Stimulated activated CD8-positive, alpha-beta memory T cell treated with anti-CD3 and anti-CD28 coated beads, Interleukin-4, amount 100 ng/mL, for 48 hours (primary cell): ENCODE measurements around the gene UPF3B.
"Not testable (repeated sequence)": the region's sequence is repeated elsewhere in the genome, so short reads cannot be mapped to it uniquely, and the experiment has no call there.

Source experiments
- DNase-seq: peaks from one replicate; pipeline ENCODE4 v3.0.0-alpha.2; 2020

UPF3B gene, protein sequence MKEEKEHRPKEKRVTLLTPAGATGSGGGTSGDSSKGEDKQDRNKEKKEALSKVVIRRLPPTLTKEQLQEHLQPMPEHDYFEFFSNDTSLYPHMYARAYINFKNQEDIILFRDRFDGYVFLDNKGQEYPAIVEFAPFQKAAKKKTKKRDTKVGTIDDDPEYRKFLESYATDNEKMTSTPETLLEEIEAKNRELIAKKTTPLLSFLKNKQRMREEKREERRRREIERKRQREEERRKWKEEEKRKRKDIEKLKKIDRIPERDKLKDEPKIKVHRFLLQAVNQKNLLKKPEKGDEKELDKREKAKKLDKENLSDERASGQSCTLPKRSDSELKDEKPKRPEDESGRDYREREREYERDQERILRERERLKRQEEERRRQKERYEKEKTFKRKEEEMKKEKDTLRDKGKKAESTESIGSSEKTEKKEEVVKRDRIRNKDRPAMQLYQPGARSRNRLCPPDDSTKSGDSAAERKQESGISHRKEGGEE

DNA sequence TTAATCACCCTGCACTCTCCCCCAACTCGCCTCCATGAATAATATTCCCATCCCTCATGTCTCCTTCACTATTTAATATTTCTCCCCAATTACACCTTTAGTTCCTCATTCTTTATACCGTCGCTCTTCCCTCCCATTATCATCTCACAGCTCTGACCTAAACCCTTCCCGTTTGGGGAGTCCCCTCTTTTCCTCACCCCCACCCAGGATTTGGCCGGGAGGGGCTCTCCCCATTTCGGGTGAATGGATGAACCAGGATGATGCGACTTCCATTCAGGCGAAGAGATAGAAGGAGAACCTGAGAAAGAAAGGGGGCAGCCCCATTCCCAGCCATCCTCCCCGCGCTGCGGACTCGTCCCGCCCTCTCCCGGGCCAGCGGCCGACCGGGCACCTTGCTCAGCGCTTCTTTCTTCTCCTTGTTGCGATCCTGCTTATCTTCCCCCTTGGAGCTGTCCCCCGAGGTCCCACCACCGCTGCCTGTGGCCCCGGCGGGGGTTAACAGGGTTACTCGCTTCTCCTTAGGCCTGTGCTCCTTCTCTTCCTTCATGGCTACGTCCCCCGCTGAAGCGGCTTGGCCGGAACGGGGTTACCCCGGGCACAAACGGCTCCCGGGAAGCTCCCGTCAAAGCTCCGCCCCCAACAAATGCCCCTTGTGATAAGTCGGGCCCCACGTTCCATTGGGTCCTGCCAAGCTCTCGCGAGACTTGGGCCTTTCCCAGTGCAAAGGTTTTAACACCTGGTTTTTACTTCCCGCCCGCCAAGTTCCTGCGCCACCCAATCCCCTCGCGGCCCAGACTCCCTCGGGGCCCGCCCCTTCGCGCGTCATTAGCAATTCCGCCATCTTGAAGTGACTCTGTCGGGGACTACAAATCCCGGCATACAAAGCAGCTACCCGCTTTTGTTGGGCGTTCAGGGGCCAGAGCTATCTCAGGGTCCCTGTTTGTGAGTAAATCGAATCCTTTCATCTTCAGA lies at the start of gene UPF3B:
Gene UPF3B (minus strand): TSS at position 582 of the 972 bp plus-strand sequence. CDS start 35 bp downstream, at position 547.
- DNase-seq: peak; percentile 93

DNA sequence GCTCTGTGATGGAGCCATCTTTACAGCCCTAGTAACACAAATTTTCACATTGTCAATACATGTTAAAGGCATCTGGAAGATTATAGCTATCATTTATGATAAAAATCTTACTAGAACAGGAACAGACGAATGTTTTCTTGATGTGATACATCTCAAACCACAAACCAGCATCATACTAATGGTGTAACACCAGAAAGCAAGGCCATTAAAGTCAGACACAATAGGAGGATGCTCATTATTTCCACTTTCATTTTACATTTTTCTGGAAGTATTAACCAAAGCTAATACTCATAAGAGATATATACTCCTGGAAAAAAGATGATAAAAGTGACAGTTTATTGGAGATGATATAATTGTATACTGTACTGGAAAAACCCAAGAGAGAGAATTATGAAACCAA lies 48.2 kb upstream of the UPF3B start:
- no peak for DNase-seq

DNA sequence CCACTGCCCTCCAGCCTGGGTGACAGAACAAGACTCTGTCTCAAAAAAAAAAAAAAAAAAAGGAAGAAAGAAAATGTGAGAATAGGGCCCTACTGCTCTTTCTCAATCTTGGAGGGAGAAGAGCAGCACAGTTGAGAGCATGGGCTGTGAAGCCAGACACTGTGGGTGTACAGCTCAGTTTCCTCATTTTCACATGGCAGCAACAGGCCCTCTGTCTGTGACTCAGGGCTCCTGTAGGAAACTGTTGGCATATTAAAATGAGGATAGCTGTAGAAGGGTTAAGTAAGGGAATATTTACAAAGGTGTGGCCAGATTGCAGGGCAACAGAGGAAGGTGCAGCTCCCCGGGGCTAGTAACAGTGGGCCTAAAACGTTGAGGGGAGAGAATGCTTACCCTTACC lies 46.4 kb upstream of the UPF3B start:
- DNase-seq: no peak

DNA sequence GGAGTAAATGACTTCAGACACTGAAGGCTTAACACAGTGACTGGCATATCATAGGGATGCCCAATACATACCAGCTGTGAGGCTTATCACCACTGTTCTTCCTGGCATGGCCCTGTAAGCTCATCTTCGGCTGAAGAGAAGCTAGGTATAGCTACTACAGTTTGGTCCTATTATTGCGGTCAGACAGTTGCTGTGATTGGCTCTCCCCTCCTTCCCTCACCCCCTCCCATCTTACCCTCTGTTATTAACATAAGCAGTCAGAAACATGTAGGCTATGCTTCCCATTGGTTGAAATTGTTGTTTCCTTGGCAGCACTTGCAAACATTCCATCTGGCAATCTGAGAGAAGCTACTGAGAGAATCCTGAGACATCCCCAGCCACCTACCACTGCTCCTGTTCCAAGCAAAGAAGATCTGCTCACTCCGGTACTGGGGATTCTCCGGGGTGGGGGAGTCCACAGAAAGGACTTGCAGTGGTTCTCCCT lies 43.1 kb upstream of the UPF3B start, which contains the start of gene AKAP14:
Gene AKAP14 (plus strand): TSS at position 51 of the 484 bp plus-strand sequence. CDS start 7,331 bp downstream, outside the sequence.
- DNase-seq: no peak

- not testable (repeated sequence) for DNase-seq
These were observed 39.4 kb upstream of the UPF3B start for GRCh38 chrX:119891961-119892692.

- DNase-seq: not testable (repeated sequence)
These were observed 37.9 kb upstream of the UPF3B start for GRCh38 chrX:119890626-119891025.

DNA sequence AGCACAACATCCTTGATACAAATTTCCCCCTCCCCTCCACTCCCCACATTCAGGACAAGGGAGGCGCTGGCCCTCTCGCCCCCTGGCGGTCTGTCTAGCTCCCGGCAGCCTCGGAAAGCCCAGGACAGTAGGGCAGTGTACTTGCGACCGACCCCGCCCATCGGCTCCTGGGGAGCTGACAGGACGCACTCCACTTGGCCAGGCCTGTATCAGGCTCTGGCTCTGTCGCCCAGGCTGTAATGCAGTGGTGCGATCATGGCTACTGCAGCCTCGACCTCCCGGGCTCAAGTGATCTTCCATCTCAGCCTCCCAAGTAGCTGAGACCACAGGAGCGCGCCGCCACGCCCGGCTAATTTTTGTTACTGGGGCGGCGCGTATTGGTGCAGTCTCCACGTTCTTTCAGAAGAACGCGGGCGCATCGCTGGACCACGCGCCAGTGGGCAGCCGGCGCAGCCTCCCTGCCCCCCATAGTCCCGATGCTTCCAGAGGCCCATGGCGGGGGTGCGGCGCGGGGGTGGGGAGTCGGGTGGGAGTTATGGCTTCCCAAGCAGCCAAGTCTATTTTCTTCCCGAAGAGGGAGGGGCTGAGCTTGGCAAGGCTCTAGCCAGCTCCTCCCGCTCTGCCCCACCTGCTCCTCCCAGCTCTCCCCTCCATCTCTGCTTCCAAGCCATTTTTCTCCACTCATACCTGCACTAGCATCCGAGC lies 35.1 kb upstream of the UPF3B start:
- peak; percentile 73 for DNase-seq

DNA sequence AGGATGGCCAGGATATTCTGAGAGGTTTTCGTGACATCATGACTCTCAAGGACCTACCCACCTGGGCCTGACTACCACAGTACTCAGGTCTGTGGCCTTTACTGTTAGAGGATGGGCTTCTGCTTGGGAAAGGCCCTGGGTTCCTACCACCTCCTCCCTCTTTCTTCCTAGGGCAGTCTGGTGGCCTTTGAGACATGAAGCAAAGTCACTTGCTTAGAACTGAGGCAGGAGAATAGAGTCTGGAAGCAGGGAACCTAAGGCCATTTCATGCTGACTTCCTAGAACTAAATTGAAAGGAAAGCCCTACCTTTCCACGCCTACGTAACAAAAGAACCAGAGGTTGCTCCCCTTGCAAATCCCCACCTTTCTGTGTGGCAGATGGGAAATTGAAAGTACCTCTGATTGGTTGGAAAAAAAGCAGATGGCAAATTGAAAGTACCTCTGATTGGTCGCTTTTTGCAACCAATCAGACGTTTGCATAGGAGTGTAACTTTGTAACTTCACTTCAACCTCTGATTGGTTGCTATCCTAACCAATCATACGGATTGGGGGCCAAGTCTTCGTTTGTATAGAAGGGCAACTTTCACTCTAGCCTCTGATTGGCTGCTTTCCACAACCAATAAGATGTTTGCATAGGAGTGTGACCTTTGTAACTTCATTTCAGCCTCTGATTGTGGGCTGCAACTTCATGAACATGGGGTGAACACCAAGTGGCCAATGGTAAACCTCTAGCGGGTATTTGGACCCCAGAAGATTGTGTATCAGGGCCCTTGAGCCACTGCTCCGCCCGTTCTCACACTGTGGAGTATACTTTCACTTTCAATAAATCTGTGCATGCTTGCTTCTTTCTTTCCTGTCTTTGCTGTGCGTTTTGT lies 33.0 kb upstream of the UPF3B start:
- peak; percentile 22 for DNase-seq

GRCh38 chrX:119880552-119881437 lies 28.0 kb upstream of the UPF3B start:
- peak; percentile 31 for DNase-seq

GRCh38 chrX:119880076-119880475 lies 27.3 kb upstream of the UPF3B start:
- DNase-seq: no peak

DNA sequence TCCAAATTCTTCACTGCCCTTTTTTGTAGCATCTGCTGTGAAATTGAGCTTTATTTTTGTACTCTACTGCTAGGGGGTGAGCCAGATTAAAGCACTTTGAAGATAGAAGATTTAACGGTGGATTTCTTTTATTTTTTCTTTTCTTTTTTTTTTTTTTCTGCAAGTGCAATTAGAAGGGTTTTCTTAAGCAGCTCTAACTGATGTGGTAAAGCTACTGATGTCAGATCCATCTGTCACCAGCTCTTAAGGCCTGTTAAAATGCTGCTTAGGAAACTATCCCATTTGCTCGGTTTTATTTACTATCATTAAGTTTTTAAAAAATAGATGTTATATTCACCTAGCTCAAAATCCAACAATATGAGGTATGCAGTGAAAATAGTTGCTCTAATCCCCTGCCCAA lies 26.0 kb upstream of the UPF3B start:
- no peak for DNase-seq

- DNase-seq: peak; percentile 83
These were observed 19.0 kb upstream of the UPF3B start, which contains the start of the genes NDUFA1 and RNF113A for GRCh38 chrX:119871599-119872395. Gene NDUFA1 (plus strand): TSS chrX:119871832. CDS start chrX:119871912, 80 bp downstream. Gene RNF113A (minus strand): TSS chrX:119871733. CDS start chrX:119871613, 120 bp downstream.

DNA sequence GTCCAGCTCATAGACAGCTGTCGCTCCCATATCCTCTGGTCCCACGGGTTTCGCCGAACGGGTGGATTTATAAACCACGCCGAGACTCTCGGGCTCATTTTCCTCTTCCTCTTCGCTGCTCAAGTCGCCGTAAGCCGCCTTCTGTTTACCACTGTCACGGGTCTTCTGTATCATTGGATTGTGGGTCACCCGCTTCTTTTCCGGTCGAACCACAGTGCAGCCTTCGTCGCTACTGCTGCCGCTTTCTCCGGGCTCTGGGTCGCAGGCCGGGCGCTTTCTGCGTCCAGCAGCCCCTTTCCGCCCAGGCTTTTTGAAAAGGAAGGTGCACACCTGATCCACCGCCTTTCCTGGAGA lies 18.5 kb upstream of the UPF3B start:
- no peak for DNase-seq

GRCh38 chrX:119870626-119871131 lies 17.9 kb upstream of the UPF3B start:
- peak; percentile 37 for DNase-seq

GRCh38 chrX:119853444-119853843 lies 681 bp upstream of the UPF3B start:
- DNase-seq: no peak

- DNase-seq: no peak
These were observed 18.9 kb downstream of the UPF3B start for GRCh38 chrX:119833905-119834304.

DNA sequence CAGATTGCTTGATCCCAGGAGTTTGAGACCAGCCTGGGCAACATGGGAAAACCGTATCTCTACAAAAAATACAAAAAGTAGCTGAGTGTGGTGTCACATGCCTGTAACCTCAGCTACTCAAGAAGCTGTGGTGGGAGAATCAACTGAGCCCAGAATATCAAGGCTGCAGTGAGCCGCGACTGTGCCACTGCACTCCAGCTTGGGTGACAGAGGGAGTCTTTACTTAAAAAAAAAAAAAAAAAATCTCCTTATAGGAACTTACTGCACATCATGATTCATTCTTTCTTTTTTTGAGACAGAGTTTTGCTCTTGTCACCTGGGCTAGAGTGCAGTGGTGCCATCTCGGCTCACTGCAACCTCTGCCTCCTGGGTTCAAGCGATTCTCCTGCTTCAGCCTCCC lies 24.3 kb downstream of the UPF3B start:
- DNase-seq: no peak

GRCh38 chrX:119826399-119826959 lies 26.3 kb downstream of the UPF3B start:
- no peak for DNase-seq
